Measurements from ENCODE around the gene PLPP7.

PLPP7 gene

DNA sequence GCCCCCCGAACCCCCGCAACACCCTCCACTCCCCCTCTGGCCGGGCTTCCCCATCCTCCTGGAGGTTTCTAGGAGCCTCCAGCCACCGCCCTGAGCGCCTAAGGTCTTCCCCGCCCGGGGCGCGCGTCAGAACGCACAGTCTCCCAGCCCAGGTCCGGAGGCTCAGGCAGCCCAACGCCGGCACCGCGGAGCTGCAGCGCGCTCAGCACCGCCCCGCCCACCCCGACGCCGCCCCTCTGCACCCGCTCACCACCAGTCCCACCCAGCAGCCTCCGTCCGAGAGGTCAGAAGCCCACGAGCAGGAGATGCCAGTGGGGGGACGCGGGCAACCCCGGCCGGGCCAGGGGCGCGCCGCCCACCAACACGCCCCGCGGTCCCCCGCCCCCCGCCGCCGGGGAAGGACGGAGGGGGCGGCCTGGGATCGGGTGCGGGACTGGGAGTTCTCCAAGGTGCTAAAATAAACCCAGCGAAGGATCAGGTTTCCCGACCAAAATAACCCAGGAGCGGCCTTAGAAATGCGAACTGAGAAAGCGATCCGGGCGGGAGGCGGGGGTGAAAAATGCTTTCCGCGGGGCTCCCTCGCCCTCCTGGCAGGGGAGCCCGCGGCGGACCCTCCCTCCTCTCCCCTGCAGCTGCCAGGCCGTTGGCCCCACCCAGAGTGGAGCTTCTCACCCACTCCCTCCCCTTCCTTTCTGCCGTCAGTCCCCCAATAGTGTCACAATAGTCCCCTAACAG is 6.7 kb upstream of the PLPP7 start:
- DNase-seq: peak; percentile 25 to 50

DNA sequence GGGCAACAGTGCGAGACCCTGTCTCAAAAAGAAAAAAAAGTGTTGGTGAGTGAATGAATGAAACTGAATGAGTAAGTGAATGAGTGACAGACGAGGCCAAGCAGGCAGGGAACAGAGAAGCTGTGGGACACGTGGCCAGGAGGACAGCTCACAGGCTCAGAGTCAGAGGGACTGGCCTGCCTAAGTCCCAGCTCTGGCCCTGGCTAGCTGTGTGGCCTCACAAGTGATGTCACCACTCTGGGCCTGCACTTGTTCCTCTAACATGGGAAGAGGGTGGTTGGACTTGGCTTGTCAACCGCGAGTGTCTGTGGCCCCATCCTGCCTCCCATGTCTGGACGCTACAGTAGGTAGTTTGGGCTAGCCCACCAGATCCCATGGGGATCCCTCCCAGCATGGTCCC is 4.7 kb upstream of the PLPP7 start:
- DNase-seq: no peak

DNA sequence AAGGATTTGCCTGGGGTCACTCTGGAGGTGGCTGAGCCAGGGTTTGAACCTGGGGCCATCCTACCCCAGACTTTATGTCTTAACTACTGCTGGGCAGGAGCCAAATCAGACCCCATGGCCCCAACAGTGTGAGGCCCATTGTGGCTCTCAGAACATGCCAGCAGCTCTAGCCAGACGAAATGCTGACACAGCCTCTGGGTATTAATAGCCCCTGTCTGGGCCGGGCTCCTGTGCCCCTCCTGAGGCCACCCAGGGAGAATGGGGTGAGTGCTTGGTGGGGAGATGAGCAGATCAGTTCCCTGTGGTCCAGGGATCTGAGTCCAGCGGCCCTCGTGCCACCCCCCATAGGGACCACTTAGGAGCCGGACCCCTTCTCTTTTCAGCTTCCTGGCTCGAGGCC is 2.2 kb upstream of the PLPP7 start:
- DNase-seq: no peak

DNA sequence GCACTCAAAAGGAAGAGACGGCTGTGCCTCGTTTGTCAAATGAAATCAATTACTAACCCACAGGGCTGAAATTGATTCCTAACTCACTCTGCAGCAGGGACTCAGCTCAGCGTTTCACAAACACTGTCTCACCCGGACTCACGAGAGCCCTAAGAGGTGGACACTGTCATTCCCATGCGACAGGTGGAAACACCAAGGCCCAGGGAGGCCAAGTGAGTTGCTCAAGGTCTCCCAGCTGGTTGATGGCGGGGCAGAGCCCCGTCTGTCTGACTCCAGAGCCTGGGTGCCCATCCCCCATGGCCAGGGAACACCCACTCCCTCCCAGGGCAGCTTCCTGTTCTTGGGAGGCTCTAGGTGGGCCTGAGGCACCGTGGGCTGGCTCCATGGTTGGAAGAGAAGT is 1.3 kb upstream of the PLPP7 start:
- no peak for DNase-seq

DNA sequence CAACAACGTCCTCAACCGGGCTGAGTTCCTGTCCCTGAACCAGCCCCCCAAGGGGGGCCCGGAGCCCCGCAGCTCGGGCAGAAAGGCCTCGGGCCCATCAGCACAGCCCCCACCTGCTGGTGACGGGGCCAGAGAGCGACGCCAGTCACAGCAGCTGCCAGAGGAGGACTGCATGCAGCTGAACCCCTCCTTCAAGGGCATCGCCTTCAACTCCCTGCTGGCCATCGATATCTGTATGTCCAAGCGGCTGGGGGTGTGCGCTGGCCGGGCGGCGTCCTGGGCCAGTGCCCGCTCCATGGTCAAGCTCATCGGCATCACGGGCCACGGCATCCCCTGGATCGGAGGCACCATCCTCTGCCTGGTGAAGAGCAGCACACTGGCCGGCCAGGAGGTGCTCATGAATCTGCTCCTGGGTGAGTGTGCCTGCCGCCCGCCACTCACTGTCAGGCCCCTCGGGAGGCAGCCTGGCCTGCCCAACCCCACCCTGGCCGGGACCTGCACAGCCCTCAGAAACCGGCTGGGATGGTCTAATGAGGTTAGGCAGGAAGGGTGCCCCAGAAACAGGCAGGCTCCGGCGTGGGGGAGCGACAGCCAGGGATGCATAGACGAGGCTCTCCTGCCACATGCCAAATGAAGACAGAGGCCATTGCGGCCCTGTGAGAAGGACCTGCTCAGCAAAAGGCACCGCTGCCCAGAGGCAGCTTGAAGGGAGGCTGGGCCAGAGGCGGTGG is 678 bp downstream of the PLPP7 start:
- DNase-seq: no peak

DNA sequence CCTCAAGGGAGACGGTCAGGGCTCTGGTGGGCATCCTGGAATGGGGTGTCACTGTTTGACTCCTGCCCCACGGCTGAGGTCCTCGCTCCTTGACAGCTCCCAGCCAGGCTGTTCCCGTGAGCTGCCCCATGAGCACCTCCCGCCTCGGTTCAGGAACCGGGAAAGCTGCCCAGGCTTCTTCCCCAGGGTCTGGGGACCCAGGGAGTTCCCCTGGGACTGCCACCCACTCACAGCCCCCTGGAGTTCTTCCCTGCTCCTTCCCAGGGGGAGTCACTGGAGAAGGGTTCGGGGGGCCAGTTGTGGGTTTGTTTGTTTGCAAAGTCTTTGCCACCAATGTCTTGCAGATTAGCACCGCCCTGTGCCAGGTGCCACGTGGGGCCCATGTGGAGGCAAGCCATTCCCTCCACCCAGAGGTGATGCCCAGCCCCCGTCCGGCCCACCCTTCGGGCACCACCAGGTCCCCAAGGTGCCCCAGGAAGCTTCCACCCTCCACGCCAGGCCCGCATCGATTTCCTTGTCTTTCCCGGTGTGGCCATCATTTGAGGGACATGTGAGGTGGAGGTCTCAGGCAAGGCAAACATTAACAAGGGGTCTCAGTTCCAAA is 1.3 kb downstream of the PLPP7 start:
- DNase-seq: no peak

- DNase-seq: no peak
Observed at GRCh38 chr9:131291795-131292315, 2.3 kb downstream of the PLPP7 start.

DNA sequence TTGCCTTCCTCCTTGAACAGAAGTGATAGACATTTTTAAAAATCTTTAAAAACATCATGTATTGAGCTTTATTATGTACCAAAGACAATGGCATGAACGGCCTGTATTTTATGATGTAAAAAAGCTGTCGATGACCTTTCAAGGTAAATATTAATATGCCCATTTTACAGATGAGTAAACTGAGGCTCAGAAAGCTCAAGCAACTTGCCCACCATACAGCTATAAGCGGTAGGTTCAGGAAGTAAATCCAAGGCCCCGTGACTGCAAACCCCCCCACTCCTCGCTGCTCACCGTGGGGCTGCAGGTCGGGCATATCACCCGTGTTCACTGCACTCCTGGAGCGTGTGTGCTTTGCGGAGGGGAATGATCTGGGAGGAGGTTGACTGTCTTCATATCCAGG is 3.4 kb downstream of the PLPP7 start:
- DNase-seq: no peak

DNA sequence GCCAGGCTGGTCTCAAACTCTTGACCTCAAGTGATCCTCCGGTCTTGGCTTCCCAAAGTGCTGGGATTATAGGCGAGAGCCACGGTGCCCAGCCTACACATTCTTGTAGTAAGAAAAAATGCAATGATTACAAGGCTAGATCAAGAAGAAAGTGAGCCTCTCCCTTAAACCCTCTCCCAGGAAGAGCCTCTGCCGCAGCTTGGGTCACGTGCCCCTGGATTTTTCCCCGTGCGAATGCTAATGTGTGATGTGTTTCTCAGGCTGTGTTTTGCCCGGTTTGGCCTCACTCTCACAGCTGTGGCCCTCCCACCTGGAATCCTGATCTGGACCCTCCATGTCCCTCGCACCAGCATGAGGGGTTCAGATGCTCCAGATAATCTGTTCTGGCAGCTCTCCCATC is 6.9 kb downstream of the PLPP7 start:
- DNase-seq: no peak

DNA sequence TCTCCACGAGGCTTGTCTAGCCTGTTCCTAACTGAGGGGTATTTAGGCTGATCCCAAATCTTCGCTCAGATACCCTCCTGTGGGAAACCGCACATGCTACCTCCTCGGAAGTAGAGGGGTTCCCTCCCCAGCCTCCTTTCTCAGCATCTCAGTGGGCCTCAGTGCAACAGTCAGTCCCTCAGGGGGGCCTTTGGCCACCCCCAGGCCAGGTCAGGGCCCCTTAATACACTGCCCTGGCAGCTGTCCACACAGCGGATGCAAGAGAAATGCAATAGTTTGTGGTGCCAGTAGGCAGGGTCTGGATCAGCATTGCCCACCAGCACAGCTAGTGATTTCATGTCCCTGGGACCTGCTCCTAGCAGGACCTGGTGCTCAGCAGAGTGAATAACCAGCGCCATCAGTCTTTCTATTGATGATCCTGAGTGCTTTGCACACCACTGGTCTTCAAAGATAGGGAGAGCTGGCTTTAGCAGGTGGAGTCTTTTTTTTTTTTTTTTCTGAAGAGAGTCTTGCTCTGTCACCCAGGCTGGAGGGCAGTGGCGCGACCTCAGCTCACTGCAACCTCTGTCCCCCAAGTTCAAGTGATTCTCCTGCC is 7.5 kb downstream of the PLPP7 start:
- DNase-seq: no peak

- DNase-seq: no peak
Observed at GRCh38 chr9:131297903-131298302, 8.4 kb downstream of the PLPP7 start.

DNA sequence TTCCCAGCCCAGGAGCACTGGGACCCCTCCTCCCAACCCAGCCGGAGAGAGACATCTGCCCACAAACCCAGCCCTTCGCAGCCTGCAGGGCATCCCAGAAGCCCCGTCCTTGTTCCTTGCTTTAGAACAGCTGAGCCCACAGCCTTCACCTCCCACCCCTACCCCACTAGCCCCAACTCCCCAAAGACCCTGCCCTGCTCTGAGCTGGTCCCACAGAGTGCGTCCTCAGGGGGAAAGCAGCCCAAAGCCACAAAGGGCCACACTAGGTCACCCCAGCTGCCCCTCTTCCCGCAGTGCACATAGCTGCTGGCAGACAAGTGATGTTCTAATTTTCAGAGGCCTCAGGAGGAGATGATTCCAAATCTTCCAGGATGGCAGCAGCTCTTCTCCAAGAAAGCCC is 8.8 kb downstream of the PLPP7 start:
- no peak for DNase-seq

DNA sequence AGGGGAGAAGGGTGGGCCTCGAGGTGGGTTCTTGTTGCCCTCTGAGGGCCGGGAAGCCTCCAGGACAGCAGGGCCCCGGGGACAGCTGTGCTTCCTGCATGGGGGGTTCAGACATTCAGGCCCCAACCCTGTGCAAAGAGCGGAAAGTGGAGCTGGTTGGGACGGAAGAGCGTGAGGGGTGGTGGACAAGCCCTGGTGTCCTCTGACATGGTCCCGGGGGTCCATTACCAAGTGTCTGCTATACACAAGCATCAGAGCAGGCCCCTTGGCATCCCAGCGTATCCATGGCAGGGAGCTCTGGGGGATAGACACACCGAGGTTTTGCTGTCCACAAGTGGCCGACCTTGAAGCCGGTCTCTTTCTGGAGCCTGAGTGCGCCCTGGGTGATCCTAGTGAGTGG is 9.3 kb downstream of the PLPP7 start:
- no peak for DNase-seq

DNA sequence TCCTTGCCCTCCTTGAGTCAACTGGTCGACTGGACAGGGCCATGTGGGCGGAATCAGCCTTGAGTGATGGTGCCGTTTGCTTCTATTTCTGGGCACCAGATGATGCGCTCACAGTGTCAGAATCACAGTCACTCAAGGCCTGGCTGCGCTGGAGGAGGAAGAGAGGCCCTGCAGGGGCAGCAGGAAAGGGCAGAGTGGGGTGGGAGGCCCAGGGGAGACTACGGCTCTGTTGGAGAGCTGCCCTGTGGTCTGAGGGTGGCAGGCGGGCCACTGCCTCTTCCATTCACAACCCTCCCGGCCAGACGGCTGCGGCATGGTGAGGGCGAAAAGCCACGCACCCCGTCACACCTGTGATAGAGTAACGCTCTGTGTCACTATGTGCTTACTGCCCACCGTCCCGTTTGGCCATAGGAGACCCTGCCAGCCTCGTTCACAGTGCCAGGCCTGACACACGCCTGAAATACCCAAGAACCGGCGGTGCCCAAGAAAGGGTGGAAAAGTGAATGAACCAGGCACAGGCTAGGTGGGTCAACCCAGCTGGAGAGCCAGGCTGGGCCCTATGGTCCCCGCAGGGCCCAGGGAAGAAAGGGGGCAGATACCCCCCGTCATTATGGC is 9.9 kb downstream of the PLPP7 start:
- no peak for DNase-seq

DNA sequence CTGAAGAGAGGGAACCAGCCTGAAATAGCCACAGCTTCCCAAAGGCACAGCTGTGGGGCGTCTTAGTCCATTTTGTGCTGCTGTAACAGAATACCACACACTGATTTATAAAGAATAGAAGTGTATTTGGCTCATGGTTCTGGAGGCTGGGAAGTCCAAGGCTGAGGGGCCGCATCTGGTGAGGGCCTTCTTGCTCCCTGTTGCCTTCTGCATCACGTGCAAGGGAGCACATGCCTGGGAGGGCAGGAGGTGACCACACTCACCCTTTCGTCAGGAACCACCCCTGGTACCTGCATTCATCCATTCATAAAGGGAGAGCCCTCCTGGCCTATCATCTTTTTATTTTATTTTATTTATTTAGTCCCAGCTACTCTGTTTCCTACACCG is 10.4 kb downstream of the PLPP7 start:
- DNase-seq: no peak

- DNase-seq: no peak
Observed at GRCh38 chr9:131300444-131300843, 10.9 kb downstream of the PLPP7 start.

GRCh38 chr9:131302244-131303075 is 12.9 kb downstream of the PLPP7 start:
- DNase-seq: no peak

- no peak for DNase-seq
Observed at GRCh38 chr9:131303381-131304321, 14.1 kb downstream of the PLPP7 start.

DNA sequence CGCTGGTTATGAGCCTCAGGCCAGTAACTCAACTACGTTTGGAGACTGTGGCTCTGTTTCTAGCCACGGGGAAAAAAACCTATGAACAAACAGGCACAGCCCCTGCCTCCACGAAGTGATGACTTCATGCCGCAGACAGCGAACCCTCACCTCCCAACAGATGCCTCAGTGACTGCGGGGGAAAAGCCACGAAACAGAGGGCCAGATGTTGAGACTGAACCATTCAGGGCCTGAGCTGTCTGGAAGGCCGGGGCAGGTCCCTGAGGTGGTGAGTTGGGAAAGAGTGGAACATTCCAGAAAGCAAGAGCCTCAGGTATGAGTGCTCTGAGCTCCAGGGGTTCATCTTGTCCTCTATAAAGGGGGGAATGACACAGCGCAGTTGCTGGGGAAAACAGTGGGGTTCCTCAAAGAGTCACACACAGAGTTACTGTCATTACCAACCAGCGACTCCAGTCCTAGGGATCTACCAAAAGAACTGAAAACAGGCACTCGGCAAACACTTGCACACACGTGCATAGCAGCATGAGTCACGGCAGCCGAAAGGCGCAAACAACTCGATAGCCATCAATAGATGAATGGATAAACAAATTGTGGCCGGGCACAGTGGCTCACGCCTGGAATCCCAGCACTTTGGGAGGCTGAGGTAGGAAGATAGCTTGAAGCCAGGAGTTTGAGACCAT is 15.3 kb downstream of the PLPP7 start:
- DNase-seq: no peak

GRCh38 chr9:131306397-131307004 is 17.0 kb downstream of the PLPP7 start:
- no peak for DNase-seq
